ENCODE measurements around the gene ASAP3.
"Not testable (repeated sequence)": the region's sequence is repeated elsewhere in the genome, so short reads cannot be mapped to it uniquely, and the experiment has no call there.

DNA sequence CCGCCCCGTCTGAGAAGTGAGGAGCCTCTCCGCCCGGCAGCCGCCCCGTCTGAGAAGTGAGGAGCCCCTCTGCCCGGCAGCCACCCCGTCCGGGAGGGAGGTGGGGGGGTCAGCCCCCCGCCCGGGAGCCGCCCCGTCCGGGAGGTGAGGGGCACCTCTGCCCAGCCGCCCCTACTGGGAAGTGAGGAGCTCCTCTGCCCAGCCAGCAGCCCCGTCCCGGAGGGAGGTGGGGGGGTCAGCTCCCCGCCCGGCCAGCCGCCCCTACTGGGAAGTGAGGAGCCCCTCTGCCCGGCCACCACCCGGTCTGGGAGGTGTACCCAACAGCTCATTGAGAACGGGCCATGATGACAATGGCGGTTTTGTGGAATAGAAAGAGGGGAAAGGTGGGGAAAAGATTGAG, 20.2 kb upstream of the ASAP3 start:
- TF ChIP-seq, protein P1, sequence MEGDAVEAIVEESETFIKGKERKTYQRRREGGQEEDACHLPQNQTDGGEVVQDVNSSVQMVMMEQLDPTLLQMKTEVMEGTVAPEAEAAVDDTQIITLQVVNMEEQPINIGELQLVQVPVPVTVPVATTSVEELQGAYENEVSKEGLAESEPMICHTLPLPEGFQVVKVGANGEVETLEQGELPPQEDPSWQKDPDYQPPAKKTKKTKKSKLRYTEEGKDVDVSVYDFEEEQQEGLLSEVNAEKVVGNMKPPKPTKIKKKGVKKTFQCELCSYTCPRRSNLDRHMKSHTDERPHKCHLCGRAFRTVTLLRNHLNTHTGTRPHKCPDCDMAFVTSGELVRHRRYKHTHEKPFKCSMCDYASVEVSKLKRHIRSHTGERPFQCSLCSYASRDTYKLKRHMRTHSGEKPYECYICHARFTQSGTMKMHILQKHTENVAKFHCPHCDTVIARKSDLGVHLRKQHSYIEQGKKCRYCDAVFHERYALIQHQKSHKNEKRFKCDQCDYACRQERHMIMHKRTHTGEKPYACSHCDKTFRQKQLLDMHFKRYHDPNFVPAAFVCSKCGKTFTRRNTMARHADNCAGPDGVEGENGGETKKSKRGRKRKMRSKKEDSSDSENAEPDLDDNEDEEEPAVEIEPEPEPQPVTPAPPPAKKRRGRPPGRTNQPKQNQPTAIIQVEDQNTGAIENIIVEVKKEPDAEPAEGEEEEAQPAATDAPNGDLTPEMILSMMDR (IDR thresholded peaks at IDR 0.05) = not testable (repeated sequence)
- not testable (repeated sequence) for TF ChIP-seq POLR2AphosphoS5, EP300, POLR2A (IDR thresholded peaks at IDR 0.05)

Measured in gastroesophageal sphincter (tissue), 3 donors.